ENCODE measurements around the gene PLBD2.

Gene PLBD2

DNA sequence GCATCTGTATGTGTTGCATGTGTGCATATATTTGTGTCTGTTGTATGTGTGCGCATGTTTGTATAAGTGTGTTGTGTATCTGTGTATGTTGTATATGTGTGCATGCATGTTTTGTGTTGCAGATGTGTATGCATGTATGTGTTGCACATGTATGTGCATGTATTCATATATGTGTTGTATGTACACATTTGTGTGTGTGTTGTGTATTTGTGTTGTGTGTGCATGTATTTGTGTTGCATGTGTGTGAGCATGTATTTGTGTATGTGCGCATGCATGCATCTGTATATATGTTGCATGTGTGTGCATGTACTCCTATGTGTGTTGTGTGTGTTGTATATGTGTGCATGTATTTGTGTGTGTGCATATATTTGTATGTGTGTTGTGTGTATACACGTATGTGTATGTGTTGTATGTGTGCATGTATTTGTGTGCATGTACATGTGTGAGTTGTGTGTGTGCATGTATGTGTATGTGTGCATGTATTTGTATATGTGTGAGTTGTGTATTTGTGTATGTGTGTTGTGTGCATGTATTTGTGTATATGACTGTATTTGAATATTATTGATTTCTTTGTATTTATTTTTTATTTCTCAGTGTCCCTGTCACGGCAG, 40.2 kb upstream of the PLBD2 start:
- ChIA-PET POLR2A (ENCODE audit: low non-redundant PET) (no interaction called here), CTCF (no interaction called here)
- H3K27ac ChIP-seq: no peak overlapping the region
- TF ChIP-seq, protein P1, sequence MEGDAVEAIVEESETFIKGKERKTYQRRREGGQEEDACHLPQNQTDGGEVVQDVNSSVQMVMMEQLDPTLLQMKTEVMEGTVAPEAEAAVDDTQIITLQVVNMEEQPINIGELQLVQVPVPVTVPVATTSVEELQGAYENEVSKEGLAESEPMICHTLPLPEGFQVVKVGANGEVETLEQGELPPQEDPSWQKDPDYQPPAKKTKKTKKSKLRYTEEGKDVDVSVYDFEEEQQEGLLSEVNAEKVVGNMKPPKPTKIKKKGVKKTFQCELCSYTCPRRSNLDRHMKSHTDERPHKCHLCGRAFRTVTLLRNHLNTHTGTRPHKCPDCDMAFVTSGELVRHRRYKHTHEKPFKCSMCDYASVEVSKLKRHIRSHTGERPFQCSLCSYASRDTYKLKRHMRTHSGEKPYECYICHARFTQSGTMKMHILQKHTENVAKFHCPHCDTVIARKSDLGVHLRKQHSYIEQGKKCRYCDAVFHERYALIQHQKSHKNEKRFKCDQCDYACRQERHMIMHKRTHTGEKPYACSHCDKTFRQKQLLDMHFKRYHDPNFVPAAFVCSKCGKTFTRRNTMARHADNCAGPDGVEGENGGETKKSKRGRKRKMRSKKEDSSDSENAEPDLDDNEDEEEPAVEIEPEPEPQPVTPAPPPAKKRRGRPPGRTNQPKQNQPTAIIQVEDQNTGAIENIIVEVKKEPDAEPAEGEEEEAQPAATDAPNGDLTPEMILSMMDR (conservative IDR thresholded peaks at IDR 0.05; ENCODE audit: low read depth): no peak
- DNase-seq (ENCODE audit: low spot score): no peak

DNA sequence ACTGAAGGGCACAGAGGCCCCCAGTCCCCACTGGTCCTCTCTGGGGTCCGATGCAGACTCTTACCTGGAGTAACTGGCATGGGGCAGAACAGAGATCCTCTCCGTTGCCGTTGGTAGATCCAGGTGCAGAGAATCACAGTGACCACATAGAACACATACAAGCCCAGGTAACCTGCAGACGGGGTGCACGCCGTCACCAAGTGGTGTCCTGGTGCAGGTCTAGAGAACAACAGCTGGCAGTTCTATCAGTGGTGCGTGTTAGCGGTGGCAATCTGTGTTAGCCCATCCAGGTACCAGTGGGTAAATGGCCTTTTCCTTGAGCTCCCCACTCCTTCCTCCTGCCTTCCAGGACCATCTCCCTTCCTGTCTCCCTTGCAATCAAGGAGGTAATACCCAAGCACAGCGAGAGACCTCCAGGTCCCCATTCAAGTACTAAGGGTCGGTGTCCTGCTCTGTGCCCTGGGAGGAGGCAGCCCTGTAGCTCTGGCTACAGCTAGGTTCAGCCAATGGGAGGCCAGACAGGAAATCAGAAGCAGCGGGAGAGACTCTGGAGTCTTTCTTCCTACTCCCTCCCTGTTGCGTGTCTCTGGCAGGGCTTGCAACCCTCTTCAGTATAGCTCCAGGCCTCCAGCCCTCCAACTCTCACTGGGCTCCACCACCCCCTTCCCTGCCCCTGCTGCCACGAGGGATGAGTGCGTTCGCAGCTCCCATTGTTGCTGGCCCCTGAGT, 39.3 kb upstream of the PLBD2 start:
- POLR2A ChIA-PET (ENCODE audit: low non-redundant PET): no interaction called here
- CTCF ChIA-PET: no interaction called here
- H3K27ac ChIP-seq: no peak overlapping the region
- DNase-seq (ENCODE audit: low spot score): no peak
- TF ChIP-seq, protein P1 (conservative IDR thresholded peaks at IDR 0.05; ENCODE audit: low read depth): no peak

DNA sequence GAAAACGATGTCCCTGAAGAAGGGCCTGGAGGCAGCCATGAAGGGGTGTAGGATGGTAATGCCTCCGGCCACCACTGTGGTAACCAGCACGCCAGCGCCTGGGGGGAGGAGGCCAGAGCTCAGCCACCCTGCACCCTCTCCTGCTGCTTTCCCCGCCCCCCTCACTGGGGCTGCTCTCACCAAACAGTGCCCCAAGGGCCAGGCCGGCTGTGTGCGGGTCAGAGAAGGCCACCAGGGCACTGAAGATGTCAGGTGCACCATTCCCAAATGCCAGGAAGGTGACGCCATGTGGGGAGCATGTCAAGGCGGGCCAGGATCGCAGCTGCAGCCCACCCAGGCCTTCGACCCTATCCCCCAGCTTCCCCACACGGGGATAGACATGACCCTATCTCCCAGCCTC, 38.0 kb upstream of the PLBD2 start:
- TF ChIP-seq, protein P1 (conservative IDR thresholded peaks at IDR 0.05; ENCODE audit: low read depth): no peak
- ChIA-PET CTCF (no interaction called here), POLR2A (ENCODE audit: low non-redundant PET) (no interaction called here)
- DNase-seq (ENCODE audit: low spot score): no peak
- no peak overlapping the region for H3K27ac ChIP-seq

- TF ChIP-seq, protein P1 (conservative IDR thresholded peaks at IDR 0.05; ENCODE audit: low read depth): no peak
- ChIA-PET POLR2A (ENCODE audit: low non-redundant PET) (no interaction called here), CTCF (no interaction called here)
- H3K27ac ChIP-seq: no peak overlapping the region
- peak; percentile 39 for DNase-seq (ENCODE audit: low spot score)
Observed at GRCh38 chr12:113322343-113322742, 36.0 kb upstream of the PLBD2 start.

DNA sequence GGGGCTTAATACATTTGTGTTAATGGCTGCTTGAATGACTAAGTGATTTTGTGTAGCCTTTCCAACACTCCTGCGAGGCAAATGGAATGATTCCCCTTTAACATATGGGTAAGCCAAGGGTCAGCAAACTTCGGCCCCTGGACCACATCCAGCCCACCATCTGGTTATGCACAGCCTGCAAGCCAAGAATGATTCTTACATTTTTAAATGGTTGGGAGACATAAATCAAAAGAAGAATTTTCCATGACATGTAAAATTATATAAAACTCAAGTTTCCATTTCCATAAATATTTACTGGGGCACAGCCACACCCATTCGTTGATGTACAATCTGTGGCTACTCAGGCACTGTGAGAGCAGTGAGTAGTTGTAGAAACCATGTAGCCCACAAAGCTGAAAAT, 32.5 kb upstream of the PLBD2 start:
- CTCF ChIA-PET: no interaction called here
- no peak for DNase-seq (ENCODE audit: low spot score)
- TF ChIP-seq, protein P1 (conservative IDR thresholded peaks at IDR 0.05; ENCODE audit: low read depth): no peak
- POLR2A ChIA-PET (ENCODE audit: low non-redundant PET): no interaction called here
- H3K27ac ChIP-seq: no peak overlapping the region

GRCh38 chr12:113326775-113327395, 31.5 kb upstream of the PLBD2 start:
- CTCF ChIA-PET: interaction anchor here (0.6 kb wide), 1 partner anchor 62 kb away, joined by 3 read pairs; no protein-coding TSS in a partner anchor
- TF ChIP-seq, protein P1 (conservative IDR thresholded peaks at IDR 0.05; ENCODE audit: low read depth): no peak
- DNase-seq (ENCODE audit: low spot score): no peak
- peak overlapping the region; percentile 28 for H3K27ac ChIP-seq
- POLR2A ChIA-PET (ENCODE audit: low non-redundant PET): no interaction called here
